SK-N-SH treated with all-trans-retinoic acid at 6 μM for 48 hours (cell line): Measurements from ENCODE around the gene PITPNC1.
"Not testable (repeated sequence)": the region's sequence is repeated elsewhere in the genome, so short reads cannot be mapped to it uniquely, and the experiment has no call there.

ENCODE experiments used
- ATAC-seq: fragments of 200-7000 bp; cut with Tn5 transposase; 3 replicates; pipeline ENCODE4 v1.9.1; 2020; ENCODE audit warnings: mild to moderate bottlenecking, moderate library complexity
- BACH2 ChIP-seq: fragments of 250-450 bp; sonication (Bioruptor Pico); IDR thresholded peaks from 2 replicates; pipeline ENCODE4 v1.9.0; 2021; ENCODE audit warnings: mild to moderate bottlenecking, borderline replicate concordance
- CSDC2 ChIP-seq: fragments of 250-450 bp; sonication (Bioruptor Pico); IDR thresholded peaks from 2 replicates; pipeline ENCODE4 v1.5.0; 2020; ENCODE audit warnings: mild to moderate bottlenecking, moderate library complexity
- ESRRG ChIP-seq: fragments of 250-450 bp; sonication (Bioruptor Pico); IDR thresholded peaks from 2 replicates; pipeline ENCODE4 v1.6.1; 2021; ENCODE audit warnings: mild to moderate bottlenecking
- GLIS3 ChIP-seq: fragments of 250-450 bp; sonication (Bioruptor Pico); IDR thresholded peaks from 2 replicates; pipeline ENCODE4 v1.5.0; 2020; ENCODE audit warnings: mild to moderate bottlenecking, moderate library complexity
- ISL1 ChIP-seq: fragments of 250-450 bp; sonication (Bioruptor Pico); IDR thresholded peaks from 2 replicates; pipeline ENCODE4 v2.1.2; 2022; ENCODE audit warnings: mild to moderate bottlenecking, moderate library complexity
- RARB ChIP-seq: fragments of 250-450 bp; sonication (Bioruptor Pico); IDR thresholded peaks from 2 replicates; pipeline ENCODE4 v1.8.0; 2021; ENCODE audit warnings: mild to moderate bottlenecking, moderate library complexity
- TCF4 ChIP-seq: fragments of 250-450 bp; sonication (Bioruptor Pico); IDR thresholded peaks from 2 replicates; pipeline ENCODE4 v1.8.0; 2021; ENCODE audit warnings: mild to moderate bottlenecking, moderate library complexity, borderline replicate concordance
- TOX ChIP-seq: fragments of 250-450 bp; sonication (Bioruptor Pico); IDR thresholded peaks from 2 replicates; pipeline ENCODE4 v1.8.0; 2021; ENCODE audit warnings: mild to moderate bottlenecking, moderate library complexity, borderline replicate concordance
- ZC3H10 ChIP-seq: fragments of 250-450 bp; sonication (Bioruptor Pico); IDR thresholded peaks from 2 replicates; pipeline ENCODE4 v1.5.1; 2021; ENCODE audit warnings: mild to moderate bottlenecking, moderate library complexity
- ZFP3 ChIP-seq: fragments of 250-450 bp; sonication (Bioruptor Pico); IDR thresholded peaks from 2 replicates; pipeline ENCODE4 v1.5.0; 2020; ENCODE audit warnings: mild to moderate bottlenecking, moderate library complexity
- ZFP30 ChIP-seq: fragments of 450-650 bp; formaldehyde crosslinking; IDR thresholded peaks from 2 replicates; pipeline ENCODE4 v1.5.0; 2022; ENCODE audit warnings: mild to moderate bottlenecking, moderate library complexity
- ZNF565 ChIP-seq: fragments of 450-650 bp; formaldehyde crosslinking; conservative IDR thresholded peaks from 2 replicates; pipeline ENCODE4 v1.5.0; 2020; ENCODE audit warnings: low read depth, mild to moderate bottlenecking, moderate library complexity
- ZNF70 ChIP-seq: fragments of 450-650 bp; formaldehyde crosslinking; IDR thresholded peaks from 2 replicates; pipeline ENCODE4 v1.5.0; 2020; ENCODE audit warnings: mild to moderate bottlenecking, moderate library complexity
- ZNF8 ChIP-seq: fragments of 450-650 bp; formaldehyde crosslinking; IDR thresholded peaks from 2 replicates; pipeline ENCODE4 v1.5.0; 2020; ENCODE audit warnings: mild to moderate bottlenecking, moderate library complexity
- TF ChIP-seq, protein P1 (sequence below): fragments of 250-450 bp; sonication (Bioruptor Pico); IDR thresholded peaks from 2 replicates; pipeline ENCODE4 v1.5.0; 2020; ENCODE audit warnings: mild to moderate bottlenecking, moderate library complexity
- TF ChIP-seq, protein P2 (sequence below): fragments of 250-450 bp; sonication (Bioruptor Pico); IDR thresholded peaks from 2 replicates; pipeline ENCODE4 v1.8.0; 2020; ENCODE audit warnings: mild to moderate bottlenecking, moderate library complexity, borderline replicate concordance
- TF ChIP-seq, protein P3 (sequence below): fragments of 250-450 bp; sonication (Bioruptor Pico); IDR thresholded peaks from 2 replicates; pipeline ENCODE4 v1.5.1; 2021; ENCODE audit warnings: mild to moderate bottlenecking, moderate library complexity
- TF ChIP-seq, protein P4 (sequence below): fragments of 250-450 bp; sonication (Bioruptor Pico); IDR thresholded peaks from 2 replicates; pipeline ENCODE4 v1.8.0; 2021; ENCODE audit warnings: low read depth, mild to moderate bottlenecking, moderate library complexity, borderline replicate concordance
- TF ChIP-seq, protein P5 (sequence below): fragments of 250-450 bp; sonication (Bioruptor Pico); IDR thresholded peaks from 2 replicates; pipeline ENCODE4 v1.5.1; 2020; ENCODE audit warnings: low read depth, mild to moderate bottlenecking, moderate library complexity

Gene PITPNC1

DNA sequence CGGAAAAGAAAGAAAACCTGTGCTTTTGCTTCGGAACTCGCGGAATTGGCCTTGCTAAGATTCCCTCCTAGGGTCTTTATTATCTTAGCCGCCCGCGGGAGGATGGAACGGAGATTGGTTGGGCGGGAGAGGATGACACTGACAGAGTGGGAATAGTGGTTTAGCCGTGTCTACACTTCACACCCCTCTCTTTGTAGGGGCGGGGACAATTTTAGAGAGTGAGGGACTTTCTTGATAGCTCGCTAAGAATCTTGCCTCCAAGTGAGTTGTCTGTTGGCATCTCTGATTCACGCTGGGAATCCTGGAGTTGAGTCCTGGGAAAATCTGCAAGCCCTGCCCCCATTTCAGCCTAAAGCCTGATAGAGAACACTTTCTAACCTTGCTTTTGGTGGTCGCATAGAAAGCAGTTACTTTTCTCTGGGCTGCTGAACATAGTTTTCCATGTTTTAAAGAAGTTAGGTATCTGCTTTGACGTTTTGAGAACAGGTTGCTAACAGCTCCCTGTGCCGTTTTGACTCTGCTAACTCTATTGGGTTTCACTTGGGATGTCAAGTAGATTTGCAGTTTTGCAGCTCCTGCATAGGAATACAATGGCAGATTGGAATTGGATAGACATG is 341.4 kb downstream of the PITPNC1 start (continued):
- no peak for TF ChIP-seq ZNF8

DNA sequence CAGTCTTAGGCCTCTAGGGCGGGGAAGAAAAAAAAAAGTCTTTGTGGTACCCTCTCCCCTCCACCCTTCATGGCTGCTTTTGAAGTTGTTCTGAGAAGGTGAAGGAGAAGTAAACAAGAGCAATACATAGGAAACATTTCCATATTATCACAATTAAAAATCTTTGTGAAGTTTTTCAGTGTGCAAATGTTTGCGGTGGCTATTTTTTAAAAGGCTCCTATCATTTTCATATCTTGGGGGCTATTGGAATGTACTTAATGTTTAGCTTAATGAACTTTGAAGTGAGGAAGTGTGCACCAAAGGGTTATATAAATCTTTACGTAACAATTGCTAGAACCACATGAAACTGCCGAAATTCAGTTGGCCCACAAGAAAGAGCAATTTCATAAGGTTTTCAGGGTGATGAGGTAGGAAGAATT is 348.3 kb downstream of the PITPNC1 start:
- TF ChIP-seq ZNF565 (CRISPR knock-in tag) (no peak), ZC3H10 (no peak), ZFP30 (CRISPR knock-in tag) (no peak), BACH2 (CRISPR knock-in tag) (no peak), ZNF8 (no peak), ESRRG (CRISPR knock-in tag) (no peak), TCF4 (no peak), RARB (CRISPR knock-in tag) (no peak), TOX (CRISPR knock-in tag) (no peak), ZNF70 (CRISPR knock-in tag) (no peak), ISL1 (no peak), GLIS3 (no peak), ZFP3 (CRISPR knock-in tag) (no peak)
- TF ChIP-seq, protein P1, sequence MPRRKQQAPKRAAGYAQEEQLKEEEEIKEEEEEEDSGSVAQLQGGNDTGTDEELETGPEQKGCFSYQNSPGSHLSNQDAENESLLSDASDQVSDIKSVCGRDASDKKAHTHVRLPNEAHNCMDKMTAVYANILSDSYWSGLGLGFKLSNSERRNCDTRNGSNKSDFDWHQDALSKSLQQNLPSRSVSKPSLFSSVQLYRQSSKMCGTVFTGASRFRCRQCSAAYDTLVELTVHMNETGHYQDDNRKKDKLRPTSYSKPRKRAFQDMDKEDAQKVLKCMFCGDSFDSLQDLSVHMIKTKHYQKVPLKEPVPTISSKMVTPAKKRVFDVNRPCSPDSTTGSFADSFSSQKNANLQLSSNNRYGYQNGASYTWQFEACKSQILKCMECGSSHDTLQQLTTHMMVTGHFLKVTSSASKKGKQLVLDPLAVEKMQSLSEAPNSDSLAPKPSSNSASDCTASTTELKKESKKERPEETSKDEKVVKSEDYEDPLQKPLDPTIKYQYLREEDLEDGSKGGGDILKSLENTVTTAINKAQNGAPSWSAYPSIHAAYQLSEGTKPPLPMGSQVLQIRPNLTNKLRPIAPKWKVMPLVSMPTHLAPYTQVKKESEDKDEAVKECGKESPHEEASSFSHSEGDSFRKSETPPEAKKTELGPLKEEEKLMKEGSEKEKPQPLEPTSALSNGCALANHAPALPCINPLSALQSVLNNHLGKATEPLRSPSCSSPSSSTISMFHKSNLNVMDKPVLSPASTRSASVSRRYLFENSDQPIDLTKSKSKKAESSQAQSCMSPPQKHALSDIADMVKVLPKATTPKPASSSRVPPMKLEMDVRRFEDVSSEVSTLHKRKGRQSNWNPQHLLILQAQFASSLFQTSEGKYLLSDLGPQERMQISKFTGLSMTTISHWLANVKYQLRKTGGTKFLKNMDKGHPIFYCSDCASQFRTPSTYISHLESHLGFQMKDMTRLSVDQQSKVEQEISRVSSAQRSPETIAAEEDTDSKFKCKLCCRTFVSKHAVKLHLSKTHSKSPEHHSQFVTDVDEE (CRISPR knock-in tag), result no peak
- TF ChIP-seq, protein P2, sequence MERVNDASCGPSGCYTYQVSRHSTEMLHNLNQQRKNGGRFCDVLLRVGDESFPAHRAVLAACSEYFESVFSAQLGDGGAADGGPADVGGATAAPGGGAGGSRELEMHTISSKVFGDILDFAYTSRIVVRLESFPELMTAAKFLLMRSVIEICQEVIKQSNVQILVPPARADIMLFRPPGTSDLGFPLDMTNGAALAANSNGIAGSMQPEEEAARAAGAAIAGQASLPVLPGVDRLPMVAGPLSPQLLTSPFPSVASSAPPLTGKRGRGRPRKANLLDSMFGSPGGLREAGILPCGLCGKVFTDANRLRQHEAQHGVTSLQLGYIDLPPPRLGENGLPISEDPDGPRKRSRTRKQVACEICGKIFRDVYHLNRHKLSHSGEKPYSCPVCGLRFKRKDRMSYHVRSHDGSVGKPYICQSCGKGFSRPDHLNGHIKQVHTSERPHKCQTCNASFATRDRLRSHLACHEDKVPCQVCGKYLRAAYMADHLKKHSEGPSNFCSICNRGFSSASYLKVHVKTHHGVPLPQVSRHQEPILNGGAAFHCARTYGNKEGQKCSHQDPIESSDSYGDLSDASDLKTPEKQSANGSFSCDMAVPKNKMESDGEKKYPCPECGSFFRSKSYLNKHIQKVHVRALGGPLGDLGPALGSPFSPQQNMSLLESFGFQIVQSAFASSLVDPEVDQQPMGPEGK (CRISPR knock-in tag), result no peak
- TF ChIP-seq, protein P3, sequence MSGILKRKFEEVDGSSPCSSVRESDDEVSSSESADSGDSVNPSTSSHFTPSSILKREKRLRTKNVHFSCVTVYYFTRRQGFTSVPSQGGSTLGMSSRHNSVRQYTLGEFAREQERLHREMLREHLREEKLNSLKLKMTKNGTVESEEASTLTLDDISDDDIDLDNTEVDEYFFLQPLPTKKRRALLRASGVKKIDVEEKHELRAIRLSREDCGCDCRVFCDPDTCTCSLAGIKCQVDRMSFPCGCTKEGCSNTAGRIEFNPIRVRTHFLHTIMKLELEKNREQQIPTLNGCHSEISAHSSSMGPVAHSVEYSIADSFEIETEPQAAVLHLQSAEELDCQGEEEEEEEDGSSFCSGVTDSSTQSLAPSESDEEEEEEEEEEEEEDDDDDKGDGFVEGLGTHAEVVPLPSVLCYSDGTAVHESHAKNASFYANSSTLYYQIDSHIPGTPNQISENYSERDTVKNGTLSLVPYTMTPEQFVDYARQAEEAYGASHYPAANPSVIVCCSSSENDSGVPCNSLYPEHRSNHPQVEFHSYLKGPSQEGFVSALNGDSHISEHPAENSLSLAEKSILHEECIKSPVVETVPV (CRISPR knock-in tag), result no peak
- TF ChIP-seq, protein P4, sequence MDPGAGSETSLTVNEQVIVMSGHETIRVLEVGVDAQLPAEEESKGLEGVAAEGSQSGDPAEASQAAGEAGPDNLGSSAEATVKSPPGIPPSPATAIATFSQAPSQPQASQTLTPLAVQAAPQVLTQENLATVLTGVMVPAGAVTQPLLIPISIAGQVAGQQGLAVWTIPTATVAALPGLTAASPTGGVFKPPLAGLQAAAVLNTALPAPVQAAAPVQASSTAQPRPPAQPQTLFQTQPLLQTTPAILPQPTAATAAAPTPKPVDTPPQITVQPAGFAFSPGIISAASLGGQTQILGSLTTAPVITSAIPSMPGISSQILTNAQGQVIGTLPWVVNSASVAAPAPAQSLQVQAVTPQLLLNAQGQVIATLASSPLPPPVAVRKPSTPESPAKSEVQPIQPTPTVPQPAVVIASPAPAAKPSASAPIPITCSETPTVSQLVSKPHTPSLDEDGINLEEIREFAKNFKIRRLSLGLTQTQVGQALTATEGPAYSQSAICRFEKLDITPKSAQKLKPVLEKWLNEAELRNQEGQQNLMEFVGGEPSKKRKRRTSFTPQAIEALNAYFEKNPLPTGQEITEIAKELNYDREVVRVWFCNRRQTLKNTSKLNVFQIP (CRISPR knock-in tag), result no peak
- no peak for ATAC-seq

DNA sequence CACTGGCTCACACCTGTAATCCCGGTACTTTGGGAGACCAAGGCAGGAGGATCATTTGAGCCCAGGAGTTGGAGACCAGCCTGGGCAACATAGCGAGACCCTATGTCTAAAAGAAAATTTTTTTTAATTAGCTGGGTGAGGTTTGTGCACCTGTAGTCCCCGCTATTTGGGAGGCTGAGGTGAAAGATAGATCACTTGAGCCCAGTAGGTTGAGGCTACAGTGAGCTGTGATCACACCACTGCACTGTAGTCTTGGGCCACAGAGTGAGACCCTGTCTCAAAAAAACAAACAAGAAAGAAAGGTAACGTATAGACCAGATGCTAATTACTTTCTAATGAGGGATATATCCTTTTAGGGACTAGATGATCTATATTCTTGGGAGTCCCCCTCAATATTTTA is 348.7 kb downstream of the PITPNC1 start:
- no peak for ATAC-seq
- TF ChIP-seq ZFP30 (CRISPR knock-in tag) (no peak), RARB (CRISPR knock-in tag) (no peak), CSDC2 (no peak), ZC3H10 (no peak), ZNF565 (CRISPR knock-in tag) (no peak), ZNF8 (no peak), TOX (CRISPR knock-in tag) (no peak), ISL1 (no peak)
- TF ChIP-seq, protein P3 (CRISPR knock-in tag), result no peak
- TF ChIP-seq, protein P1 (CRISPR knock-in tag), result no peak
- TF ChIP-seq, protein P5, sequence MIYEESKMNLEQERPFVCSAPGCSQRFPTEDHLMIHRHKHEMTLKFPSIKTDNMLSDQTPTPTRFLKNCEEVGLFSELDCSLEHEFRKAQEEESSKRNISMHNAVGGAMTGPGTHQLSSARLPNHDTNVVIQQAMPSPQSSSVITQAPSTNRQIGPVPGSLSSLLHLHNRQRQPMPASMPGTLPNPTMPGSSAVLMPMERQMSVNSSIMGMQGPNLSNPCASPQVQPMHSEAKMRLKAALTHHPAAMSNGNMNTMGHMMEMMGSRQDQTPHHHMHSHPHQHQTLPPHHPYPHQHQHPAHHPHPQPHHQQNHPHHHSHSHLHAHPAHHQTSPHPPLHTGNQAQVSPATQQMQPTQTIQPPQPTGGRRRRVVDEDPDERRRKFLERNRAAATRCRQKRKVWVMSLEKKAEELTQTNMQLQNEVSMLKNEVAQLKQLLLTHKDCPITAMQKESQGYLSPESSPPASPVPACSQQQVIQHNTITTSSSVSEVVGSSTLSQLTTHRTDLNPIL (CRISPR knock-in tag), result no peak
- TF ChIP-seq, all 23 proteins: peak for 0

DNA sequence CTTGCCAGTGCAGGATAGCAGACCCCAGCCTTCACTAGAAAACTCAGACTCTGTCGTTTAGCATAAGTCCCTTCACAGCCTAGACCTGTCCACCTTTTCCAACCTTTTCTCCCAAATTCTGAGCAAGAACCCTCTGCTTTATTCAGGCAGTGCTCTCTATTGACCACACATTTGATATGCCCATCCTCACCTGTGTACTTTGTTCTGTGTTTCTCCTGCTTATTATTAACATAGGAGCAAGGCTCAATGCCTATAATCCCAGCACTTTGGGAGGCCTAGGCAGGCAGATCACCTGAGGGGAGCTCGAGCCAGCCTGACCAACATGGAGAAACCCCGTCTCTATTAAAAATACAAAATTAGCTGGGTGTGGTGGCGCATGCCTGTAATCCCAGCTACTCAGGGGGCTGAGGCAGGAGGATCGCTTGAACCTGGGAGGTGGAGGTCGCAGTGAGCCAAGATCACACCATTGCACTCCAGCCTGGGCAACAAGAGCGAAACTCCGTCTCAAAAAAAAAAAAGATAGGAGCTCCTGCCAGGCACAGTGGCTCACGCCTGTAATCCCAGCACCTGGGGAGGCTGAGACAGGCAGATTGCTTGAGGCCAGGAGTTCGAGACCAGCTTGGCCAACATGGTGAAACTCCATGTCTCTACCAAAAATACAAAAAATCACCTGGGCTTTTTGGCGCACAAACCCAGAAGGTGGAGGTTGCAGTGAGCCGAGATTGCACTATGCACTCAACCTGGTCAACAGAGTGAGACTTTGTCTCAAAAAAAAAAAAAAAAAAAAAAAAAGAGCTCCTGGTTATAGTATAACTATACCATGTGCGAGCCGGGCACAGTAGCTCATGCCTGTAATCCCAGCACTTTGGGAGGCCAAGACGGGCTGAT is 350.3 kb downstream of the PITPNC1 start:
- ATAC-seq, result not testable (repeated sequence)
